ENCODE data around the gene MPRIP. TPM values are rescaled to one million over a fixed set of nuclear protein-coding genes. Genes with fewer than 3 reads are reported as not detected.

Gene MPRIP
- total RNA-seq, 1 experiment from 2014 or later = 443 TPM

DNA sequence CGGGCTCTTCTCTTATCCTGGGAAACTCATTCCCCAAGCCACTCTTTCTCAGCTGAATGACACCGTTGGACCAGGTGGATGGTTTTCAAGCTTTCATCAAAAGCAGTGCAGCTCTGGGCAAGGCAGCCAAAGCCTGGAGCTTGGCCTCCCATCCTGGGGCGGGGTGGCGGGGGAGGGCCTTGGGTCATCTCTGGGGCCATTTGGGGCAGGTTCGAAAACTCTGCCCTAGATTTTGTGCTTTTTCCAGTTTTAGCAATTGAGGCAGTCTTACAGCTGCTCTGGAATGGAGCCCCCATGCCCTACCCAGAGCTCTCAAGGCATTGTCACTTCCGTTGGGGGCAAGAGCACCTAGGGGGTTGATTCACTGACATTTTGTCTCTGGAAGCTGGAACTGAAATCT is 9.1 kb downstream of the MPRIP start:
- H3K79me2 ChIP-seq (ENCODE audit: low read depth) = peaks cover 100% of the 10 kb centered on the region
- peaks cover 92% of the 10 kb centered on the region for H4K20me1 ChIP-seq (ENCODE audit: insufficient read depth)
- CTCF ChIA-PET = interaction anchor here (0.7 to 1.0 kb wide), 2 partner anchors 19 to 36 kb away, joined by 3 to 4 read pairs; no protein-coding TSS in a partner anchor
- no peak overlapping the region for H2AFZ ChIP-seq
- no peaks in the 10 kb centered on the region for H3K9me3 ChIP-seq (ENCODE audit: insufficient read depth, low read depth)
- no peaks in the 10 kb centered on the region for H3K27me3 ChIP-seq (ENCODE audit: insufficient read depth, low read depth)
- TF ChIP-seq EZH2 (IDR thresholded peaks at IDR 0.05; ENCODE audit: low read depth) = no peak
- TF ChIP-seq, protein P1, sequence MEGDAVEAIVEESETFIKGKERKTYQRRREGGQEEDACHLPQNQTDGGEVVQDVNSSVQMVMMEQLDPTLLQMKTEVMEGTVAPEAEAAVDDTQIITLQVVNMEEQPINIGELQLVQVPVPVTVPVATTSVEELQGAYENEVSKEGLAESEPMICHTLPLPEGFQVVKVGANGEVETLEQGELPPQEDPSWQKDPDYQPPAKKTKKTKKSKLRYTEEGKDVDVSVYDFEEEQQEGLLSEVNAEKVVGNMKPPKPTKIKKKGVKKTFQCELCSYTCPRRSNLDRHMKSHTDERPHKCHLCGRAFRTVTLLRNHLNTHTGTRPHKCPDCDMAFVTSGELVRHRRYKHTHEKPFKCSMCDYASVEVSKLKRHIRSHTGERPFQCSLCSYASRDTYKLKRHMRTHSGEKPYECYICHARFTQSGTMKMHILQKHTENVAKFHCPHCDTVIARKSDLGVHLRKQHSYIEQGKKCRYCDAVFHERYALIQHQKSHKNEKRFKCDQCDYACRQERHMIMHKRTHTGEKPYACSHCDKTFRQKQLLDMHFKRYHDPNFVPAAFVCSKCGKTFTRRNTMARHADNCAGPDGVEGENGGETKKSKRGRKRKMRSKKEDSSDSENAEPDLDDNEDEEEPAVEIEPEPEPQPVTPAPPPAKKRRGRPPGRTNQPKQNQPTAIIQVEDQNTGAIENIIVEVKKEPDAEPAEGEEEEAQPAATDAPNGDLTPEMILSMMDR (conservative IDR thresholded peaks at IDR 0.05) = no peak
- peaks cover 38% of the 10 kb centered on the region for H3K36me3 ChIP-seq (ENCODE audit: low read depth)
- intact Hi-C loops (cut with micrococcal nuclease; ENCODE audit: unreplicated experiment) = loop anchor here (1.0 to 5.0 kb wide), 3 partner anchors 27 to 101 kb away; no protein-coding TSS in a partner anchor
- H3K27ac ChIP-seq = peak overlapping the region; percentile 84
- BruUV-seq (replicated peaks) = no TSS peak
- POLR2A ChIA-PET (ENCODE audit: unreplicated experiment) = interaction anchor here (0.6 to 0.9 kb wide), 4 partner anchors 14 to 634 kb away, joined by 4 to 14 read pairs (median 8); no protein-coding TSS in a partner anchor
- peaks cover 99% of the 10 kb centered on the region for H3K4me1 ChIP-seq (replicated peaks; ENCODE audit: insufficient read depth)
- peak overlapping the region; percentile 68 for H3K4me2 ChIP-seq
- peak overlapping the region; percentile 9; the same call in 1 of the 2 replicates for H3K4me3 ChIP-seq
- peaks cover 94% of the 10 kb centered on the region for H3F3A ChIP-seq (ENCODE audit: insufficient read depth, low read depth)
- H3K9me2 ChIP-seq (ENCODE audit: insufficient read depth) = no peaks in the 10 kb centered on the region
- no peak for DNase-seq

DNA sequence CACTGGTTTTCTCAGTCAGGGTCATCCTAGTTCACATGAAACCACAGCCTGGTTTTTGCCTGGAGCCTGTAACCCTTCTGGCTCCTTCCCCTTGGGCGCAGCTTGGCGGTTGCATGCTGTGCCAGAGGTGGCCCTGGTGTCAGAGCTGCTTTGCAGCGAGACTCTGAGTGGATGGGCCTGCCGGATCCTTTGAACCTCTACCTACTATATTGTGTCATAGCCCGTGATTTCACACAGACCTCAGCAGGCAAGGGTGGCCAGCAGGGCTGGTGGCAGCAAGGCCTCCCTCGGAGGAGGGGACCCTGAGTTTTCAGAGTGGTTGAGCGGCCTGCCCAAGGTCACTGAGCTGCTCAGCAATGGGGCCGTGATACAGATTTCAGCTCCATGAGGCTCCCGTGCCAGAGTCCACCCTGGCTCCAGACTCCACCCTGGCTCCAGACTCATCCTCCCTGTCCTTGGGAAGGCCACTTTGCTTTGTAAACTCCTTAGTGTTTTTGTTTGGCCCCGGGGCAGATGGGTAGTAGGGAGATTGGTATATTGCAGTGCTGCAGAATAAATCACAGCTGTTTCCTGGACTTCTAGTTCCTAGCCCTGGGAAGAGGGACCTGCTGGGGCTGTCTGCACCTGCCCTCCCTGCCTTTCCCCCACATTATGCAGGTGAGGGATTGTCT is 9.7 kb downstream of the MPRIP start:
- ChIA-PET CTCF (interaction anchor here (0.8 to 1.2 kb wide), 4 partner anchors 11 to 56 kb away, joined by 3 to 4 read pairs (median 3); no protein-coding TSS in a partner anchor), POLR2A (ENCODE audit: unreplicated experiment) (interaction anchor here (0.7 to 1.0 kb wide), 3 partner anchors 15 to 26 kb away, joined by 4 to 11 read pairs (median 4); no protein-coding TSS in a partner anchor)
- H3K27me3 ChIP-seq (ENCODE audit: insufficient read depth, low read depth) = no peaks in the 10 kb centered on the region
- peaks cover 37% of the 10 kb centered on the region for H3K36me3 ChIP-seq (ENCODE audit: low read depth)
- peaks cover 93% of the 10 kb centered on the region for H3K4me1 ChIP-seq (replicated peaks; ENCODE audit: insufficient read depth)
- H3K4me2 ChIP-seq = peak overlapping the region; percentile 68
- H3K79me2 ChIP-seq (ENCODE audit: low read depth) = peaks cover 100% of the 10 kb centered on the region
- H3F3A ChIP-seq (ENCODE audit: insufficient read depth, low read depth) = peaks cover 88% of the 10 kb centered on the region
- no peak overlapping the region for H2AFZ ChIP-seq
- no peaks in the 10 kb centered on the region for H3K9me2 ChIP-seq (ENCODE audit: insufficient read depth)
- H3K27ac ChIP-seq = peak overlapping the region; percentile 84
- H3K4me3 ChIP-seq = peak overlapping the region; percentile 9; the same call in 1 of the 2 replicates
- H3K9me3 ChIP-seq (ENCODE audit: insufficient read depth, low read depth) = no peaks in the 10 kb centered on the region
- BruUV-seq (replicated peaks) = no TSS peak
- H4K20me1 ChIP-seq (ENCODE audit: insufficient read depth) = peaks cover 92% of the 10 kb centered on the region
- intact Hi-C loops (cut with micrococcal nuclease; ENCODE audit: unreplicated experiment) = loop anchor here (1.0 to 5.0 kb wide), 4 partner anchors 8 to 100 kb away; no protein-coding TSS in a partner anchor
- DNase-seq = peak; percentile 80 to 91
- TF ChIP-seq, protein P1 (conservative IDR thresholded peaks at IDR 0.05) = no peak
- TF ChIP-seq EZH2 (IDR thresholded peaks at IDR 0.05; ENCODE audit: low read depth) = no peak

DNA sequence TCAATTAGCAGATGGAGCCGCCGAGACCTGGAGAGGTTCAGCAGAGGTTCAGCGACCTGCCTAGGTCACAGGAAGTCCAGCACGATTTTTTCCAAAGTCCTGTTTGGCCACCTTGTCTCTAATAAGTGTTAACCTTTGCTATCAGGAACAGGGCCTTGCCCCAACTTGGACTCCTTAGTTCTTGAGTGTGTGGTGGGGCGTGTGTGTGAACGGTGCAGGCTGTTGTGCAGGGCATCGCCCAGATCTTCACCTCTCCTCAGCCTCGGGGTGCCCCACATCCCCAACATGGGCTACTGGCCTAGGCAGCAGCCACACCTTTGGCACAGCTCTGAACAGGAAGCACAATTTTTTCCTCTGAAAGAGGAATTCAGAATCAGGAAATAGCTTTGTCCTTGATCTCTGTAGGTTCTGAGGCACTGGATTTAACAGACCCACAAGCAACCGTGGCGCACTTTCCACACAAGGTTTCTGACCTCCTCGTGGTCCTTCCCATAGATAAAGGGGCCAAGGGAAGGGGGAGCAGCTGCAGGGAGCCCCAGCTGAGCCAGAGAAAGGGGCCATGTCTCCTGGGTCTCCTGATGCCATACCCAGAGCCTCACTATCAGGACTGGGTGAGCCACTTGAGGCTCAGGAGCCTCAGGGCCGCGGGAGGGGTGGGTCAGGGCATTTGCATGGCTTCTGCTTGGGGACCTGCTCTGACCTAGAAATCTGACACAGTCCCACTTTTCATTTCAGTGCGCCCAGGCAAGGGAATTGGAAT is 10.4 kb downstream of the MPRIP start:
- intact Hi-C loops (cut with micrococcal nuclease; ENCODE audit: unreplicated experiment) = loop anchor here (1.0 to 5.0 kb wide), 2 partner anchors 8 to 100 kb away; no protein-coding TSS in a partner anchor
- Histone ChIP-seq H3K9me3 (ENCODE audit: insufficient read depth, low read depth) (no peaks in the 10 kb centered on the region), H3K4me2 (peak overlapping the region; percentile 68), H3F3A (ENCODE audit: insufficient read depth, low read depth) (peaks cover 84% of the 10 kb centered on the region), H3K36me3 (ENCODE audit: low read depth) (peaks cover 40% of the 10 kb centered on the region), H3K79me2 (ENCODE audit: low read depth) (peaks cover 100% of the 10 kb centered on the region), H3K27ac (peak overlapping the region; percentile 84), H3K27me3 (ENCODE audit: insufficient read depth, low read depth) (no peaks in the 10 kb centered on the region), H4K20me1 (ENCODE audit: insufficient read depth) (peaks cover 94% of the 10 kb centered on the region), H3K4me3 (peak overlapping the region; percentile 9; the same call in 1 of the 2 replicates), H3K9me2 (ENCODE audit: insufficient read depth) (no peaks in the 10 kb centered on the region), H2AFZ (no peak overlapping the region), H3K4me1 (replicated peaks; ENCODE audit: insufficient read depth) (peaks cover 86% of the 10 kb centered on the region)
- no peak for TF ChIP-seq EZH2 (IDR thresholded peaks at IDR 0.05; ENCODE audit: low read depth)
- TF ChIP-seq, protein P1 (conservative IDR thresholded peaks at IDR 0.05) = no peak
- BruUV-seq (replicated peaks) = no TSS peak
- ChIA-PET CTCF (interaction anchor here (0.6 to 1.2 kb wide), 6 partner anchors 8 to 159 kb away, joined by 3 to 4 read pairs (median 3); no protein-coding TSS in a partner anchor), POLR2A (ENCODE audit: unreplicated experiment) (interaction anchor here (0.7 to 1.0 kb wide), 2 partner anchors 14 to 26 kb away, joined by 4 read pairs; no protein-coding TSS in a partner anchor)
- peak; percentile 66 to 79 for DNase-seq

Data from PC-9 (cell line).